Vagina (tissue), 2 donors: Measurements from ENCODE around the gene PCDHB14. TPM values are rescaled to one million over a fixed set of nuclear protein-coding genes. Genes with fewer than 3 reads are reported as not detected.
"Not testable (repeated sequence)": the region's sequence is repeated elsewhere in the genome, so short reads cannot be mapped to it uniquely, and the experiment has no call there.

ENCODE experiments used
- DNase-seq, 2 donors: peaks; one replicate each; pipeline ENCODE4 v3.0.0-alpha.2; 2017; ENCODE audit errors: extremely low spot score in 2 of 2
- H3K27ac ChIP-seq: fragments of 200-600 bp; sonication (generic); one replicate; pipeline ENCODE4 v1.5.1; 2019
- H3K27me3 ChIP-seq: fragments of 200-600 bp; sonication (generic); one replicate; pipeline ENCODE4 v1.5.1; 2019
- H3K36me3 ChIP-seq, 2 donors: fragments of 200-600 bp; sonication (generic); one replicate each; pipeline ENCODE4 v1.5.1; 2017 to 2019
- H3K4me1 ChIP-seq: fragments of 200-600 bp; sonication (generic); one replicate; pipeline ENCODE4 v1.5.1; 2019
- H3K4me3 ChIP-seq, 2 donors: fragments of 200-600 bp; sonication (generic); 1 replicate in 1 of 2; 2 replicates in 1 of 2; pipeline ENCODE4 v1.5.1; 2016 to 2019
- H3K9me3 ChIP-seq: fragments of 200-600 bp; sonication (generic); one replicate; pipeline ENCODE4 v1.5.1; 2019
- CTCF ChIP-seq, 3 experiments: fragments of 450-650 bp in 2 of 3; fragments of 200-600 bp in 1 of 3; sonication (generic) in 1 of 3; IDR thresholded peaks; one replicate each; pipeline ENCODE4 v1.5.1; 2017 to 2019; ENCODE audit warnings: antibody characterized with exemption in 3 of 3, mild to moderate bottlenecking in 2 of 3, moderate library complexity in 2 of 3
- POLR2A ChIP-seq, 2 donors: fragments of 450-650 bp; IDR thresholded peaks; one replicate each; pipeline ENCODE4 v1.6.1; 2017; ENCODE audit warnings: antibody characterized with exemption in 2 of 2, mild to moderate bottlenecking in 2 of 2, moderate library complexity in 2 of 2
- POLR2AphosphoS5 ChIP-seq, 2 donors: sonication (generic); formaldehyde crosslinking; IDR thresholded peaks; one replicate each; pipeline ENCODE4 v1.9.0; 2017; ENCODE audit warnings: antibody characterized with exemption in 2 of 2, mild to moderate bottlenecking in 2 of 2, low read depth in 1 of 2; ENCODE audit not compliant: insufficient read depth in 1 of 2
- intact Hi-C: fragments of 100-400 bp; cut with DNase I; formaldehyde crosslinking; loops from one replicate; pipeline ENCODE4 v1.15.1; 2023
- total RNA-seq: library from RNA; depleted of rRNA; stranded (reverse); fragments of >200 nt; gene quantifications from one replicate; pipeline ENCODE4 v1.2.3, GENCODE V29; 2016

PCDHB14 gene
- total RNA-seq, 1 donor from 2014 or later, result 4.2 TPM

DNA sequence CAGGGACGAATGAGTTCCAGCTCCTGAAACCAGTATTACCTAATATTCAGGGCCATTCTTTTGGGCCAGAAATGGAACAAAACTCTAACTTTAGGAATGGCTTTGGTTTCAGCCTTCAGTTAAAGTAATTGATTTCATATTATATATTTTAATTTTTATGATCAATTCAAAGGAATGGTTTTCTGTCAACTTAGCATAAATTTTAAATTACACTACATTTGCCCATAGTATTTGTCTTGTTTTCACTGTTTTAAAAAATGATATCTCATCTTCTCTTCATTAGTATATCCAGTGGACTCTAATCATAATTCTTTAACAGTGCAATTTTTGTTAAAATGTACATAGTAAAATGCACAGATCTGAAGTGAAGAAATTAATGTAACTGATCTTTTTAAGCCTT, 42.8 kb upstream of the PCDHB14 start:
- Histone ChIP-seq H3K4me3 (no peak overlapping the region), H3K4me1 (no peaks in the 10 kb centered on the region), H3K27ac (no peak overlapping the region), H3K9me3 (peaks cover 35% of the 10 kb centered on the region), H3K36me3 (no peaks in the 10 kb centered on the region), H3K27me3 (no peaks in the 10 kb centered on the region)
- no peak for TF ChIP-seq CTCF (IDR thresholded peaks at IDR 0.05)
- TF ChIP-seq POLR2AphosphoS5 (IDR thresholded peaks at IDR 0.05; ENCODE audit: insufficient read depth in 1 of 2, low read depth in 1 of 2), result no peak
- TF ChIP-seq POLR2A (IDR thresholded peaks at IDR 0.05), result no peak
- DNase-seq, result no peak
- intact Hi-C loops, result no loop called here

DNA sequence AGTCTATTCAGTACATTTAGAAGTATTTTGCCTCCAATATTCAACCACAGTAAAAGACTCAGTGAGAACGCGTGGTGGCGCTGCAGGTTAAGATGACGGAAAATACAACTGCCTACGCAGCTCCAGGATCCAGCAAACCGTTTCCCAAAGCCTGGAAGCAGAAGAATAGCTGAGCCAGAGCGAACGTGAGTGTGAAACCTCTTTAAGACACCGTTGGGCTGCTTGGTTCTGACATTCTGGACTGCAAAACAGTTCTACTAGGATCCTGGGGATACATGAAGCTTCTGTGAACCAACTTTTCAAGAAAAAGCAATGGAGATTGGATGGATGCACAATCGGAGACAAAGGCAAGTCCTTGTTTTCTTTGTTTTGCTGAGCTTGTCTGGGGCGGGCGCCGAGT, 40.9 kb upstream of the PCDHB14 start, which contains the start of gene PCDHB16:
TSS of gene PCDHB16 (plus strand) at position 140 of the 400 bp plus-strand sequence. CDS start at position 313, 173 bp downstream.
- intact Hi-C loops, result no loop called here
- Histone ChIP-seq H3K27ac (peak within 1 kb of the TSS; percentile 24), H3K4me3 (peak within 1 kb of the TSS; percentile 9 to 39), H3K27me3 (no peaks in the 10 kb centered on the region), H3K4me1 (no peaks in the 10 kb centered on the region), H3K9me3 (peaks cover 32% of the 10 kb centered on the region), H3K36me3 (no peaks in the 10 kb centered on the region)
- TF ChIP-seq CTCF (IDR thresholded peaks at IDR 0.05) (peak in 1 of 3 experiments; percentile 28), POLR2AphosphoS5 (IDR thresholded peaks at IDR 0.05; ENCODE audit: insufficient read depth in 1 of 2, low read depth in 1 of 2) (no peak), POLR2A (IDR thresholded peaks at IDR 0.05) (no peak)
- DNase-seq, result no peak

DNA sequence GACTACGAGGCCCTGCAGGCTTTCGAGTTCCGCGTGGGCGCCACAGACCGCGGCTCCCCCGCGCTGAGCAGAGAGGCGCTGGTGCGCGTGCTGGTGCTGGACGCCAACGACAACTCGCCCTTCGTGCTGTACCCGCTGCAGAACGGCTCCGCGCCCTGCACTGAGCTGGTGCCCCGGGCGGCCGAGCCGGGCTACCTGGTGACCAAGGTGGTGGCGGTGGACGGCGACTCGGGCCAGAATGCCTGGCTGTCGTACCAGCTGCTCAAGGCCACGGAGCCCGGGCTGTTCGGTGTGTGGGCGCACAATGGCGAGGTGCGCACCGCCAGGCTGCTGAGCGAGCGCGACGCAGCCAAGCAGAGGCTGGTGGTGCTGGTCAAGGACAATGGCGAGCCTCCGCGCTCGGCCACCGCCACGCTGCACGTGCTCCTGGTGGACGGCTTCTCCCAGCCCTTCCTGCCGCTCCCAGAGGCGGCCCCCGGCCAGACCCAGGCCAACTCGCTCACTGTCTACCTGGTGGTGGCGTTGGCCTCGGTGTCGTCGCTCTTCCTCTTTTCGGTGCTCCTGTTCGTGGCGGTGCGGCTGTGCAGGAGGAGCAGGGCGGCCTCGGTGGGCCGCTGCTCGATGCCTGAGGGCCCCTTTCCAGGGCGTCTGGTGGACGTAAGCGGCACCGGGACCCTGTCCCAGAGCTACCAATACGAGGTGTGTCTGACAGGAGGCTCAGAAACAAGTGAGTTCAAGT, 38.9 kb upstream of the PCDHB14 start:
- H3K4me3 ChIP-seq, intact Hi-C loops, H3K36me3 ChIP-seq, H3K27me3 ChIP-seq, H3K4me1 ChIP-seq, DNase-seq, H3K27ac ChIP-seq: not testable (repeated sequence)
- H3K9me3 ChIP-seq, result peaks cover 27% of the 10 kb centered on the region

DNA sequence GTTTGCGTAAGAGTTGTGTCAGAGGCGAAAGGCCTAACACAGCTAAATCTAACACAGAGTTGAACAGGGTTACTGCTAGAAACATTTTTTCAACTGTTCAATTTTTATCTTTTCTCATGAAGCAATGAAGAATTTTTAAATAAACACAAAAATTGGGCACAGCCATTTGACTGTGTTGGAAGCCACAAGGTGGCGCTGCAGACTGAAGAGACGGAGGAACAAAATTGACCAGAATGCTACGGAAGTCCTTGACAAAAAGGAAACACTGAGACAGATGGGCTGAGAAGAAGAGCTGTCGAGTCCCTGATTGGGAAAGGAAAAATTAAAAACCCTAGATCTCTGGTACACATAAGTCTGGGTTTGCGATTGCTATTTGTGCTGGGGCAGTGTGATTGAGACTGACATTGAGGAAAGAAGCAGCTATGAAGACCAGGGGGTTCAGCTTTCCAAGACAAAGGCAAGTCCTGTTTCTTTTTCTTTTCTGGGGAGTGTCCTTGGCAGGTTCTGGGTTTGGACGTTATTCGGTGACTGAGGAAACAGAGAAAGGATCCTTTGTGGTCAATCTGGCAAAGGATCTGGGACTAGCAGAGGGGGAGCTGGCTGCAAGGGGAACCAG, 36.1 kb upstream of the PCDHB14 start, which contains the start of gene PCDHB9:
TSS of gene PCDHB9 (plus strand) at position 265 of the 616 bp plus-strand sequence. CDS start at position 423, 158 bp downstream.
- intact Hi-C loops, result no loop called here
- peaks cover 26% of the 10 kb centered on the region for H3K9me3 ChIP-seq

DNA sequence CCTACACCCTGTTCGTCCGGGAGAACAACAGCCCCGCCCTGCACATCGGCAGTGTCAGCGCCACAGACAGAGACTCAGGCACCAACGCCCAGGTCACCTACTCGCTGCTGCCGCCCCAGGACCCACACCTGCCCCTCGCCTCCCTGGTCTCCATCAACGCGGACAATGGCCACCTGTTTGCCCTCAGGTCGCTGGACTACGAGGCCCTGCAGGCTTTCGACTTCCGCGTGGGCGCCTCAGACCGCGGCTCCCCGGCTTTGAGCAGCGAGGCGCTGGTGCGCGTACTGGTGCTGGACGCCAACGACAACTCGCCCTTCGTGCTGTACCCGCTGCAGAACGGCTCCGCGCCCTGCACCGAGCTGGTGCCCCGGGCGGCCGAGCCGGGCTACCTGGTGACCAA, 34.5 kb upstream of the PCDHB14 start:
- H3K9me3 ChIP-seq, result peaks cover 28% of the 10 kb centered on the region
- H3K36me3 ChIP-seq, H3K4me3 ChIP-seq, H3K27ac ChIP-seq, DNase-seq, H3K27me3 ChIP-seq, intact Hi-C loops, H3K4me1 ChIP-seq: not testable (repeated sequence)

More for the DNA sequence above, 36.1 kb upstream of the PCDHB14 start, which contains the start of gene PCDHB9:
- no peak within 1 kb of the TSS for H3K4me3 ChIP-seq
- no peak within 1 kb of the TSS for H3K27ac ChIP-seq
- no peak for TF ChIP-seq CTCF (IDR thresholded peaks at IDR 0.05)
- no peak for TF ChIP-seq POLR2A (IDR thresholded peaks at IDR 0.05)
- TF ChIP-seq POLR2AphosphoS5 (IDR thresholded peaks at IDR 0.05; ENCODE audit: insufficient read depth in 1 of 2, low read depth in 1 of 2), result no peak
- no peaks in the 10 kb centered on the region for H3K4me1 ChIP-seq
- no peak for DNase-seq
- H3K27me3 ChIP-seq, result no peaks in the 10 kb centered on the region
- H3K36me3 ChIP-seq, result no peaks in the 10 kb centered on the region

DNA sequence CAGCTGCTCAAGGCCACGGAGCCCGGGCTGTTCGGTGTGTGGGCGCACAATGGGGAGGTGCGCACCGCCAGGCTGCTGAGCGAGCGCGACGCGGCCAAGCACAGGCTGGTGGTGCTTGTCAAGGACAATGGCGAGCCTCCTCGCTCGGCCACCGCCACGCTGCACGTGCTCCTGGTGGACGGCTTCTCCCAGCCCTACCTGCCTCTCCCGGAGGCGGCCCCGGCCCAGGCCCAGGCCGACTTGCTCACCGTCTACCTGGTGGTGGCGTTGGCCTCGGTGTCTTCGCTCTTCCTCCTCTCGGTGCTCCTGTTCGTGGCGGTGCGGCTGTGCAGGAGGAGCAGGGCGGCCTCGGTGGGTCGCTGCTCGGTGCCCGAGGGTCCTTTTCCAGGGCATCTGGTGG, 34.0 kb upstream of the PCDHB14 start:
- H3K4me1 ChIP-seq, H3K36me3 ChIP-seq, H3K27ac ChIP-seq, H3K4me3 ChIP-seq, DNase-seq, intact Hi-C loops, H3K27me3 ChIP-seq: not testable (repeated sequence)
- H3K9me3 ChIP-seq, result peaks cover 27% of the 10 kb centered on the region
